D341Med (cell line): Measurements from ENCODE around the gene SBF2.
A peak's percentile ranks its signal among the peaks of the same experiment; 100 is the strongest.
"Not testable (repeated sequence)": the region's sequence is repeated elsewhere in the genome, so short reads cannot be mapped to it uniquely, and the experiment has no call there.

Experiments
- DNase-seq: peaks from one replicate; pipeline ENCODE4 v3.0.0; 2012; ENCODE audit warnings: low spot score

Gene SBF2

GRCh38 chr11:10017050-10017449 lies 277.0 kb downstream of the SBF2 start:
- DNase-seq: no peak

GRCh38 chr11:10012068-10012467 lies 282.0 kb downstream of the SBF2 start:
- no peak for DNase-seq

- DNase-seq: peak; percentile 26
These were observed 288.0 kb downstream of the SBF2 start for GRCh38 chr11:10005955-10006525.

GRCh38 chr11:10004526-10005113 lies 289.4 kb downstream of the SBF2 start:
- no peak for DNase-seq

GRCh38 chr11:10002221-10002620 lies 291.8 kb downstream of the SBF2 start:
- no peak for DNase-seq

GRCh38 chr11:9992306-9992705 lies 301.7 kb downstream of the SBF2 start:
- DNase-seq: no peak

- DNase-seq: no peak
These were observed 303.6 kb downstream of the SBF2 start for GRCh38 chr11:9990221-9990973.

- not testable (repeated sequence) for DNase-seq
These were observed 306.7 kb downstream of the SBF2 start for GRCh38 chr11:9987303-9987702.

- no peak for DNase-seq
These were observed 311.0 kb downstream of the SBF2 start for GRCh38 chr11:9982796-9983579.

- no peak for DNase-seq
These were observed 311.8 kb downstream of the SBF2 start for GRCh38 chr11:9982127-9982795.

GRCh38 chr11:9980931-9981330 lies 313.1 kb downstream of the SBF2 start:
- no peak for DNase-seq

GRCh38 chr11:9977554-9977953 lies 316.5 kb downstream of the SBF2 start:
- no peak for DNase-seq

GRCh38 chr11:9974375-9974774 lies 319.6 kb downstream of the SBF2 start:
- DNase-seq: no peak

GRCh38 chr11:9973921-9974320 lies 320.1 kb downstream of the SBF2 start:
- DNase-seq: no peak

- DNase-seq: peak; percentile 57
These were observed 321.0 kb downstream of the SBF2 start for GRCh38 chr11:9972989-9973388.

- DNase-seq: no peak
These were observed 322.1 kb downstream of the SBF2 start for GRCh38 chr11:9971894-9972293.

GRCh38 chr11:9969068-9969467 lies 325.0 kb downstream of the SBF2 start:
- no peak for DNase-seq

- DNase-seq: no peak
These were observed 331.3 kb downstream of the SBF2 start for GRCh38 chr11:9962722-9963121.

GRCh38 chr11:9957072-9957471 lies 336.9 kb downstream of the SBF2 start:
- DNase-seq: no peak

- no peak for DNase-seq
These were observed 337.5 kb downstream of the SBF2 start for GRCh38 chr11:9956483-9956882.

- DNase-seq: no peak
These were observed 338.6 kb downstream of the SBF2 start for GRCh38 chr11:9955391-9955790.

- DNase-seq: no peak
These were observed 339.9 kb downstream of the SBF2 start for GRCh38 chr11:9953994-9954626.
